ENCODE data around the gene ZCWPW1.
A peak's percentile ranks its signal among the peaks of the same experiment; 100 is the strongest.

The ZCWPW1 gene

DNA sequence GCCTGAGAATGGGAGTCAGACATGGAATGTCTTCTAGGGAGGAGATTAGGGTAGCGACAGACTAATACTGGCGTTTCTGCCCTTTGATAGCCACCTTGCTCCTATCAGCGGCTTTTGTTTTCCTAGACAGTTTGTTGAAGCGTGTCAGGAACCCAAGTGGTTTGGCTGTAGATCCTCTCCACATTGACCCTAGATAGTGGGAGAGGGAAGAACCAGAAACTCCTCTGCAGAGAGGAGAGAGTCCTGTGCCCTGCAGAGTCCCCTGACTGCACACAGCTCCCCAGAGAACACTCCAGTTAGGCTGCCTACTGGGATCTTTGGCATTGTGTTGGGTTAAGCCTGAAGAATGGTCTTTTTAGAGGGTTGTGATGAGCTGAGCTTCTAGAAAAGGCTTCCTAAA lies 3.5 kb upstream of the ZCWPW1 start:
- DNase-seq: no peak

DNA sequence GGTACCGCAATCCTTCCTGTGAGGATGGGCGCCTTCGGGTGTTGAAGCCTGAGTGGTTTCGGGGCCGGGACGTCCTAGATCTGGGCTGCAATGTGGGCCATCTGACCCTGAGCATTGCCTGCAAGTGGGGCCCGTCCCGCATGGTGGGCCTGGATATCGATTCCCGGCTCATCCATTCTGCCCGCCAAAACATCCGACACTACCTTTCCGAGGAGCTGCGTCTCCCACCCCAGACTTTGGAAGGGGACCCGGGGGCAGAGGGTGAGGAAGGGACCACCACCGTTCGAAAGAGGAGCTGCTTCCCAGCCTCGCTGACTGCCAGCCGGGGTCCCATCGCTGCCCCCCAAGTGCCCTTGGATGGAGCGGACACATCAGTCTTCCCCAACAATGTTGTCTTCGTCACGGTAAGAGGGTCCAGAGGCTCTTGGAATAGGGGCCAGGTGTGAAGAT lies 2.8 kb upstream of the ZCWPW1 start:
- no peak for DNase-seq

DNA sequence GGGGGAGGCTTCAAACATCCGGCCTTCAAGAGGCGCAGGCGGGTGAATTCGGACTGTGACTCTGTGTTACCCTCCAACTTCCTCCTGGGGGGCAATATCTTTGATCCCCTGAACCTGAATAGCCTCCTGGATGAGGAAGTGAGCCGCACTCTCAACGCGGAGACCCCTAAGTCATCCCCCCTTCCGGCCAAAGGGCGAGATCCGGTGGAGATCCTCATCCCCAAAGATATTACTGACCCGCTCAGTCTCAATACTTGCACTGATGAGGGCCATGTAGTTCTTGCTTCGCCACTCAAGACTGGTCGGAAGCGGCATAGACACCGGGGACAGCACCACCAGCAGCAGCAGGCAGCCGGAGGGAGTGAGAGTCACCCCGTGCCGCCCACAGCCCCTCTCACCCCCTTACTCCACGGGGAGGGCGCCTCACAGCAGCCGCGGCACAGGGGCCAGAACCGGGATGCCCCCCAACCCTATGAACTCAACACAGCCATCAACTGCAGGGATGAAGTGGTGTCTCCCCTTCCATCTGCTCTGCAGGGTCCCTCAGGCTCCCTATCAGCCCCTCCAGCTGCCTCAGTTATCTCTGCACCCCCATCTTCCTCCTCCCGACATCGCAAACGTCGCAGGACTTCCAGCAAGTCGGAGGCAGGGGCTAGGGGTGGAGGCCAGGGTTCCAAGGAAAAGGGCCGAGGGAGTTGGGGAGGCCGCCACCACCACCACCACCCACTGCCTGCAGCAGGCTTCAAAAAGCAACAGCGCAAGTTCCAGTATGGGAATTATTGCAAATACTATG lies 2.2 kb upstream of the ZCWPW1 start:
- no peak for DNase-seq

DNA sequence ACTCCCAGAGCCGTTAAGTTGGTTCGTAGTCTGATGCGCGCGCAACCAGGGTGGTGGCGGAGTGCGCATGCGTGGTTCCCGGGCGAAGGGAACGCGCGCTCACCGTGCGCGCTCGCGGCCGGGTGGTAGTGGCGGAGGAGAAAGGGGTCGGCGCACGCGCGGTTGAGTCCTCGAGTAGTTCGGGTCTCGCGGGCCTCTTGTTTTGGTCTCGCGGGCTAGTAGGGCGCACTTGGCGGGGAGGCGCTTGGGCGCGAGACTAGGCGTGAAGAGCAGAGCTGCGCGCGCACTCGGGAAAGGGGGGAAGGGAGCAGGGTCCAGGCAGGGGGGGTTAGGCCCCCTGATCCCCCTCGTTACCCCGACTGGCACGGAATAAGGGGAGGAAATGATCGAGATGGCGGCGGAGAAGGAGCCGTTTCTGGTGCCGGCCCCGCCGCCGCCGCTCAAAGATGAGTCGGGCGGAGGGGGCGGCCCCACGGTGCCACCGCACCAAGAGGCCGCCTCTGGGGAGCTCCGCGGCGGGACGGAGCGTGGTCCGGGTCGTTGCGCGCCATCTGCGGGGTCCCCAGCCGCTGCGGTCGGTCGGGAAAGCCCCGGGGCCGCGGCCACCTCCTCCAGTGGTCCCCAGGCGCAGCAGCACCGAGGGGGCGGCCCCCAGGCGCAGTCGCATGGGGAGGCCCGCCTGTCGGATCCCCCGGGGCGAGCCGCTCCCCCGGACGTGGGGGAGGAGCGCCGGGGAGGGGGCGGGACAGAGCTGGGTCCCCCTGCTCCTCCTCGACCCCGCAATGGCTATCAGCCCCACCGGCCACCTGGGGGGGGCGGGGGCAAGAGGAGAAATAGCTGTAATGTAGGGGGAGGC lies 1.4 kb upstream of the ZCWPW1 start, which contains the start of gene MEPCE:
MEPCE (plus strand) TSS at position 195 of the 856 bp plus-strand sequence; CDS start at position 383, 188 bp downstream.
- DNase-seq: peak; percentile 12 to 69

DNA sequence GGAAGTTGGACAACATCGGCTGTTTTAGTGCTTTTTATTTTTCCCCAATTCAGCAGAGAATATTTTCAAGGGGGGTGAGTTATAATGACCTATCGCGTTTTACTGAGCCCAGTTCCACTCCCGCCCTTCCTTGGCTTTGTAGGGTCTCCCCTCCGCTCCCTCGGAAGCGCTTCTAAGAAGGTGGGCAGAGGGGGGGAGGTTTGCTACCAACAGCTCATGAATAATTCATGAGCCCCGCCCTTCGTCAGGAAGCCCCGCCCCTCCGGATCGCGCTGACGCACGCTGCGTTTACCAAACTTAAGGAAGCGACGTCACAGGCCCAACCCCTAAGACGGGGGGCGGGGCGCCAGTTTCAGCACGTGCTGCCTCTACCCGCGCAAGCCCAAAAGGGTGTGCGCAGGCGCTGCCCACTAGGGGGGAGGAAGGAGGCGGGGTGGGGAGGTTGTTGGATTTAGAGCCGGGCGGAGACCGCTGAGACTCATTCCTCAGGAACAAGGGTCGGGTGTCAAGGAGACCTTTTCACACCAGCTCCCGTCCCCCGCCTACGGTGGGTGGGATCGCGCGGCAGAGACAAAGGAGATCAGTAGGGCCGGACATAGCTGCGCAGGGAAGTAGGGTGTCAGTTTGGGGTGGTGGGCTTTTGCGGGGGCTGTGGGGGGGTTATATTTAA lies 599 bp upstream of the ZCWPW1 start:
- DNase-seq: peak; percentile 88 to 91

DNA sequence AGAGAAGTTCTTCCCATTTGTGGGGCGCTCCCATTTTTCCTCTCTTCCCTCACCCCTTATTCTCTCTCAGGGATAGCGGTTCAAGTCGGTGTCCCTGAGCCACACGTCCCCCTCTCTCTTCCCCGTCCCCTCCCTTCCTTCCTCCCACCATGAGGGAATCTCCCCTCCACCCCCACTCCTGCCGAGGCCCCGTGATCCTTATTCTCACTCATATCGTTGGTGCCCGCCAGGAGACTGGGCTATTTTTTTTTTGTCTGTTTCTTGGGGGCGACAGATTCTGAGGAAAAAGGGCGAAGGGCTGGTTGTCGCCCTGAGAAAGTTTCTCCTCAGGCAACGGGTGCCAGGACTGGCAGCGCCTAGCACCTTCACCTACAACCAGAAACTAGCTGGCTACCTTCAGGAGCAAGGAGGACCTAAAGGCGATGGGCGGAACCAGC lies 723 bp downstream of the ZCWPW1 start:
- DNase-seq: no peak

DNA sequence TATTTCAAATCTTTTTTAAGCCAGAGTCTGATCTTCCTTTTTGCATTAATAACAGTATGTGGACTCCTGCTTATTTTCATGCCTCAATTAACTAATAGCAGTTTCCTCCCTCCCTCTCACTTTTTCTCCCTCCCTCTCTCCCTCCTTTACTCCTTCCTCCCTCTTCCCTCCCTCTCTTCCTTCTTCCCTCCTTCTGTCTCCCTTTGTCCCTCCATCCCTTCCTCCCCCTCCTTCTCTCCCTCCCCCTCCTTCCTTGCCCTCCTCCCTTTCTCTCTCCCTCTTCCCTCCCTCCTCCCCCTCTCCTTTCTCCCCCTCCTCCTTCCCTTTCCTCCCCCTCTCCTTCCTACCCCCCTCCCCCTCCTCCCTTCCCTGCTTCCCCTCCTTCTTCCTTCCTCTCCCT lies 2.0 kb downstream of the ZCWPW1 start:
- no peak for DNase-seq

DNA sequence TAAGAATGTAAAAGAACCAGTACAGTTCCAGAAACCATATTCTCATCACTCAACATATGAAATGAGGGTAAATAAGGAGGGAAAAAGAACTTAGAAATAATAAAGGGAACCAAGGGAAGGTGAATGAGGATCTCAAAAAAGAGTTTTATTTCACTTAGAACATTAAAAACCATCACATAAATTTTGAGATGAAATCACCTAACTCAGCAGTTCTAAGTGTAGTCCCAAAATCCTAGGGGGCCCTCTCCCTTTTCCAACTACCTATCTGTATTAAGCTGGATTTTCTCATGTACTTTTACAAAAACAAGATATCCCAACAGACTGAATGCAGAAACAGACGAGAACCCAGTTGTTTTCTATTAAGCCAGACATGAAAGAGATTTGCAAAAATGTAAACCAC lies 3.2 kb downstream of the ZCWPW1 start:
- DNase-seq: no peak

DNA sequence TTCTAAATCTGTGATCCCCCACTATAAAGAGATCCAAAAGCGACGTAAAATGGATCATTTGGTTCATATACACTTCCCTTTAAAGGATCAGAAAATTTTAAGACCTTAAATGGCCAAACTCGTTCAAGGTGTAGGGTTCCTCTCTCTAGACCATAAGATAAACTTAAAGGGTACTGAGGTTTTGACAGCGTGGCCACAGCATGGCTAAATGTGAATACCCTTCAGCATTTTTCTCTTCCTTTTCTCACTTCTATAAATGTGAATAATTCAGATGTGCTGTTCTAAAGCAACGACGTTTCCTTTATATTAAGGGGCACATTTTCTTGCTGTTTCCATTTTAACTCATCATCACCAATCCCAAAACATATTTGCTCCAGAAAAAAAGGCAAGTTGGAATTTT lies 5.2 kb downstream of the ZCWPW1 start:
- no peak for DNase-seq

DNA sequence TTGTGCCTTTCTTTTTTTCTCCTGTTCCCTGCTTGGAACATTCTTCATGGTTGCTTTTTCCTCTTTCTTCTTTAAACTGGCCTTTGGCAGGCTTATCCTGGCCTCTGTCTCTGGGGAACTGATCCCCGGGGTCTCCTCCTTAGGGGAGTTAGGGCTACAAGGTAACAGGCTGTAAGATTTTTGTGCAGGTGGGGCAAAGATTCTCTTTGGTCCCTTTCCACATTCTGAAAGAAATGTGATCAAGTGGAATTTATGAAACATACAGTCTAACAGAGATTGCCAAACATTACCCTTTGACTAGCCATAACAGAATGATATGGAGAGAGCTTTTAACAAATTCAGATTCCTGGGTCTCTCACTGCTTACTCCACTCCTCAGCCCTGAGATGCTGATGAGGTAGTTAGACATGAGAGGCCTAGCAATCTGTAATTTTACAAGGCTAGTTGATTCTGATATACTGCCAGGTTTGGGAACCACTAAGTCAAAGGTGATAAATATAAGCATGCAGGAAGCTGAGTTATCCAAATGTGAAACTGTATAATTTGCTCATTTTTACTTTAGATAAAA lies 8.8 kb downstream of the ZCWPW1 start:
- no peak for DNase-seq

DNA sequence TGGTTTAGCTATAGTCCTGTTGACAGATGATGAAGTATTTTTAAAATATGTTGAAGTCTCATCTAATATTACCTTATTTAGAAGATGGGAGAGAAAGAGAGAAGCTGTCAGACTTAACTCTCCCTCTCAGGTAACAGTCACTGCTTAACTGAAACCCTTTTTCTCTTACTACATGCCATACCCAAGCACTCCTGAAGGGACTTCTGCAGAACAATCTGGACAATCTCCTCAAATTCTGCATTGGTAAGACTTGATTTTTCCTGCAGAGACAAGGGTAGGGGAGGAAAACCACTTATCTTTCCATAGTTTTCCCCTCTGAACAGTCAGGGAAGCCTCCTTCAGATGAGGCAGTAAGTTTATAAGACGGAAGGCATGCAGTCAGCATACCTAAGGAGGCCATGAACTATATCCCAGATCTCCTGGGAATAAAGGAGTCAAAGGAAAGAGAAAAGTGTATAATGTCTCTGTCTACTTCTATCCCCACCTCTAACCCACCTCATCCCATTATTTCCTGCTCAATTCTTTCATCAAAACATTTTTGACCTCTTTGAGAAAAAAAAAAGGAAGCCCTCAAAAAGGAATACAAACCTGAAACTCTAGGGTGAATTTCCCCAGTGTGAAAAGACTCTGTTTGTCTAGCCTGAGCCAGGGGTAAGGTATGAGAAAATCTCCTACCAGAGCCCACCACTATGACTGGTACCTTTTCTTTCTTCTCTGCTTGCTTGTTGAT lies 9.4 kb downstream of the ZCWPW1 start:
- no peak for DNase-seq

DNA sequence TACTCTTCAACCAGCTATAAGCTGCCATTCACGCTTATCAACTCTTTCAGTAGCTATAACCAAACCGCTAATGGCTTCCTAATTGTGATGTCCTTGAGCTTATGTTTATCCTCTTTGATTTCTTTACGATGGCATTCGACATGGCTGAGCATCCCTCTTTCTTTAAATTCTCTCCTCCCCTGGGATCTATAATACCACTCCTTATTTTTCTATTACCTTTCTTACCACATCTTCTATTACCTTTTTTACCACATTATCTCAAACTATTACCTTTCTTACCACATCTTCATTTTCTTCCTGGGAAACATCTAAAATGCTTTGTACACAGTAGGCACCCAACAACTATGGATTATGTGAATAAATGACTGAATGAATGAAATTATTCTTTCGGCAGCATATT lies 13.1 kb downstream of the ZCWPW1 start:
- no peak for DNase-seq

DNA sequence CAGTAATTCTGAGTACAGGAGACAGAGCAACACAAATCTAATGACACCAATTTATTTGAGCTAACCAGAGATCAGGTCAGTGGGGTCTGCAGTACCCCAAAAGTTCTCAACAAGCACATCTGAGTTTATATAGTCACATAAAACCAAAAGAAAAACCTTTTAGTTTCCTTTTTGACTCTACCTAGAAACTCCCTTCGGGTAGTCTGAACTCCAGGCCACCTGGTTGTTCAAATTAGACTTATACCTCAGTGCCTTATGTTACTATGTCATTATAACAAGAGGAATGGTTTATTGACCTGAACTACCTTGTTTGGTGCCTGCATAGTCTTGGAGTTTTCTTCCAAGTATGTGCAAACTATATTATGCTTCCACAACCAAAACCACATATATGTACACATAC lies 14.6 kb downstream of the ZCWPW1 start:
- no peak for DNase-seq

DNA sequence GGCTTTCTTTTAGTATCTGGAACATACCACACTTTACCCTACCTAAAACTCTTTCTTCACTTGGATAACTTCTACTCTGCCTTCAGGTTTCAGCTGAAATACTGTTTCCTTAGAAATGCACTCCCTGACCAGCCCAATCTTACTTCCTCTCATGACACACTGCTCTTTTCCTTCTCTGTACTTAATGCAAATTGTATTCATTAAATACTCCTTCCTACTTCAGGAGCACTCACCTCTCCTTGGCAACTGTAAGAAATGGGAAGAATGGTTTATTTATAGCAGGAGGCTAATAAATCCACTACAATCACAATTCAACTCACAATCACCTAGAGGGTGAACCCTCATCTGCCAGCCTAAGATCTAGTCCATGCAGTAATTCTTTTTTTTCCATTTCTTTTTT lies 15.2 kb downstream of the ZCWPW1 start:
- no peak for DNase-seq

DNA sequence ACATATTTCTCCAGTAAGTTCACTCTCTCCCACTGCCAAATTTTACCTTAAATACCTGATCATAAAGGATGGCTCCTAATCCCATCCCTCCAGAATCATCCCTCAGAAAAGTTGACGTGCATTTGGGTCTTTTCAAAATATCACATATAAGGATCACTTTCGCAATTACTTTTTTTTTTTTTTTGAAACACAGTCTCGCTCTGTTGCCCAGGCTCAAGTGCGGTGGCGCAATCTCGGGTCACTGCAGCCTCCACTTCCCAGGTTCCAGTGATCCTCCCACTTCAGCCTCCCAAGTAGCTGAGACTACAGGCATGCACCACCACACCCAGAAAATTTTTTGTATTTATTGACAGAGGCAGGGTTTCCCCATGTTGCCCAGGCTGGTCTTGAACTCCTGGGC lies 17.4 kb downstream of the ZCWPW1 start:
- no peak for DNase-seq

DNA sequence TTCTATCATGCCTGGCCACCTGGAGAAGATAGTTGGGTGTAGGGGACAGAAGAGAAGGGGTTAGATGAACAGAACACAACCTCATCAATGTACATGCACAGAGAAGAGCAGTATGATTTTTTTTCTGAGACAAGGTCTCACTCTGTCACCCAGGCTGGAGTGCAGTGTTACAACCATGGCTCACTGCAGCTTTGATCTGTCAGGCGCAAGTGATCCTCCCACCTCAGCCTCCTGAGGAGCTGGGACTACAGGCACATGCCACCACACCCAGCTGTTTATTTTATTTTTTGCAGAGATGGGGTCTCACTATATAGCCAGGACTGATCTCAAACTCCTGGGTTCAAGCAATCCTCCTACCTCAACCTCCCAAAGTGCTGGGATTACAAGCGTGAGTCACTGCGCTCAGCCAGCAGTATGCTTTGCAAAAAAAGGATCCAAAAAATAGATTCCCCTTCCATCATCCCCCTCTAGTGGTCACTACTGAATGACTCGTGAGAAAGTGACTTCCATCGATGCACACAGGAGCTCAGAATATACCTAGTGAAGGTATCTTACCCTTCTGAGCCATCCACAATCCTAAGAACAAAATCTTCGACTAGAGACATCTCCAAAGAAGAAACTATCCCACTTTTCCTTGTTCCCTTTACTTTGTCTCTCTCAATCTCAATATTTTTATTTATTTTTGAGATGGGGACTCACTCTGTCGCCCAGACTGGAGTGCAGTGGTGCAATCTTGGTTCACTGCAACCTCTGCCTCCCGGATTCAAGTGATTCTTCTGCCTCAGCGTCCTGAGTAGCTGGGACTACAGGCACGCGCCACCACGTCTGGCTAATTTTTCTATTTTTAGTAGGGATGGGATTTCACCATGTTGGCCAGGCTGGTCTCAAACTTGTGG lies 21.0 kb downstream of the ZCWPW1 start:
- DNase-seq: peak in 1 of 2 experiments; percentile 75

DNA sequence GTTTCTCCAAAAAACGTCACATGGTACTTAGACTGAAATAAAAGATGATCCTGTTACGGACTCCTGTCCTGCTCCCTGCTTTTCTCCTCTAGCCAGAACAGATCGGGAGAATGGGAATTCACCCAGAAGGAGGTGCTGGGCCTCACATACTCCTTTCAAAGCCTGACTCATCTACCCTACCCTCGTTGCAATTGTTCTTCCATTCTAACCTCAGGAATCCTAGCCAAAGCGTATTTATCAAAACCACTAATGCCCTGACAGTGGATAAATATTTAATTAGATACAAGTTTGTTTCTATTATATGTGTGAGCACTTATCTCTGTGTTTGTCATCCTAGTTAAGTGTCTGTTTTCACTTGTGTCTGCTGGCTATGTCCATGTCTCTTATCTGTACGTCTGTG lies 21.7 kb downstream of the ZCWPW1 start:
- no peak for DNase-seq

DNA sequence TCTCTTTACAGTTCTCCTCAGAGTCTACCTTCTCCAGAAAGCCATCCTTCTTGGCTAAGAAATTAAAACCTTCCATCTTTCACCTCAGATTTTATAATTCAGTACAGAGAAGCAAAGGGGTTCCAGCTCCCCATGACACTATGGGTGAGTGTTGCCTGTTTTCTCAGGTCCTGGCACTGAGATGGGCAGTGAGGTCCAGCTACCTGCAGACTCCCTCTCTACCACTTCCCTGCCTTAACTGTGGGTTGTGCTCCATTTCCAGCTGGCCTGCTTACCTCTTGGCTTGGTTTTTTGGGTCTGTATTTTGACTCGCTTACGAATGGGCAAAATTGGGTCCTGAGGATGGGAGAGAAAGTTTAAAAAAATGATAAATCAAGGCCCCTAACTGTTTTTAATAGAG lies 26.3 kb downstream of the ZCWPW1 start:
- DNase-seq: peak; percentile 66 to 87

DNA sequence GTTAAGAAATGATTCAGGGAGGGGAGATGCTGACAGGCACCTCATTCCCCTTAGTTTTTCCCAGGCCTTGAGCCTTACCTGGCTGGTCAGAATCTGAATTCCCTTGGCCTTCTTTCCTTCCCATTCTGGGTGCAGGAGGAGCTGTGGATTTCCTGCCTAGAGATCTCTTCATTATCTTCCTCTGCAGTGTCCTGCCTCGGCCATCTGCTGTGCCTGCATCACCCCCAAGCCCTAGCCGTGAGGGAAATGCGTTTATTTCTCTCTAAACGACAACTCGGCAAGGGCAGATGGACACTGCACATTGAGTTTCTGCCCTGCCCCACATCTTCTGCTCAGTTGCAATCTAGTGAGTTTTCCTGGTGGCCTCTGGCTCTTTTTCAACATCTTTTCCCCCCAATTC lies 26.7 kb downstream of the ZCWPW1 start:
- DNase-seq: peak; percentile 71 to 79

DNA sequence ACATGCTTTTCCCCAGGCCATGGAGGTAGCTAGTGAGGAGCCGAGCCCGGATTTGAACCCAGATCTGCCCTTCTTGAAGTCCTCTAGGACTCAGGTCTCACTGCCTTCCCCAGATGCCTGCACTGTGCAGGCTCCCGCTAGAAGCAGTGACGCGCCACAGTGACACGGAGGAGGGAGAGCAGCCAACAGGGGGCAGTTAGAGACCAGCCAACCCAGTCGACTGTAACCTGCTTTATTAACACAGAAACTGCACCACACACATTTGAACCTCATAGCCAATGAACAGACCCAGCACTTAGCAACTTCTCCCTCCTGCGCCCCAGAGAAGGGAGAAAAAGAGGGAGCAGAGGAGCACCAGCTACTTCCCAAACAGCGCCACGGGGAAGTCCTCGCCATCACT lies 27.8 kb downstream of the ZCWPW1 start:
- no peak for DNase-seq

DNA sequence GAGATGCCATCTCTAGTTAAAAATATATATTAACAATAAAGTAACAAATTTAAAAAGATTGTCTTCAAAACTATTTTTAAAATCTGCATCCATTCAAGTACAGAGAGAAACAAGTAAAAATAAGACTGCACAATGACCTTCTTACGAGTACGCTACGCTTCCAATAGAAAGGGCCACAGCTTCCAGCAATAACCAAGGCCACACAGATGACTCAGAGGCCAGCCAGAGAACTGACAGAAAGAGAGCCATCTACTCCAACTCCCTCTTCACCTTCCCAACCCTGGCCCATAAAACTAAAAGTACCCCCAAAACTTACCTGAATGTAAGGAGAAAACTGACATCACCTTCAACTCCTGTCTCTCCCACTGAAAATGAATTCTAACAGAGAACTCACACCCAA lies 28.5 kb downstream of the ZCWPW1 start:
- no peak for DNase-seq

All from cerebellar nuclear complex (tissue), 1 donor.